MM.1S (cell line): ENCODE data around the gene RAD54L.

Source experiments
- DNase-seq: peaks from one replicate; pipeline ENCODE4 v3.0.0-alpha.2; 2015
- H2AFZ ChIP-seq: fragments of 300-600 bp; sonication (generic); 2 replicates; pipeline ENCODE4 v1.6.0; 2016; ENCODE audit warnings: antibody characterized with exemption, low read length
- H3F3A ChIP-seq: fragments of 300-600 bp; sonication (generic); 2 replicates; pipeline ENCODE4 v1.6.1; 2016; ENCODE audit warnings: mild to moderate bottlenecking, antibody characterized with exemption, low read length, moderate library complexity, mixed read lengths; ENCODE audit not compliant: insufficient read depth
- H3K27ac ChIP-seq: fragments of 300-600 bp; sonication (generic); 2 replicates; pipeline ENCODE4 v1.5.1; 2016; ENCODE audit warnings: mild to moderate bottlenecking, low read length
- H3K27me3 ChIP-seq: fragments of 300-600 bp; sonication (generic); replicated peaks from 2 replicates; pipeline ENCODE4 v1.6.0; 2016; ENCODE audit warnings: low read length; ENCODE audit not compliant: insufficient read depth
- H3K36me3 ChIP-seq: fragments of 300-600 bp; sonication (generic); replicated peaks from 2 replicates; pipeline ENCODE4 v1.6.1; 2016; ENCODE audit warnings: mild to moderate bottlenecking, low read length, mixed read lengths; ENCODE audit not compliant: insufficient read depth
- H3K4me1 ChIP-seq: fragments of 300-600 bp; sonication (generic); 2 replicates; pipeline ENCODE4 v1.6.1; 2016; ENCODE audit warnings: low read length, mixed read lengths
- H3K4me2 ChIP-seq: fragments of 300-600 bp; sonication (generic); 2 replicates; pipeline ENCODE4 v1.6.0; 2016; ENCODE audit warnings: low read depth, low read length
- H3K4me3 ChIP-seq: fragments of 300-600 bp; sonication (generic); 2 replicates; pipeline ENCODE4 v1.5.1; 2016; ENCODE audit warnings: low read length, mixed read lengths
- H3K79me2 ChIP-seq: fragments of 300-600 bp; sonication (generic); 2 replicates; pipeline ENCODE4 v1.6.1; 2016; ENCODE audit warnings: mixed run types, low read length, mixed read lengths
- H3K9ac ChIP-seq: fragments of 300-600 bp; sonication (generic); 2 replicates; pipeline ENCODE4 v1.6.1; 2016; ENCODE audit warnings: low read length, mixed read lengths
- H3K9me2 ChIP-seq: fragments of 300-600 bp; sonication (generic); replicated peaks from 2 replicates; pipeline ENCODE4 v1.6.1; 2016; ENCODE audit warnings: mild to moderate bottlenecking, low read length, mixed read lengths; ENCODE audit not compliant: insufficient read depth
- H3K9me3 ChIP-seq: fragments of 300-600 bp; sonication (generic); replicated peaks from 2 replicates; pipeline ENCODE4 v1.6.1; 2016; ENCODE audit warnings: mild to moderate bottlenecking, low read length, mixed read lengths; ENCODE audit not compliant: insufficient read depth
- H4K20me1 ChIP-seq: fragments of 300-600 bp; sonication (generic); 2 replicates; pipeline ENCODE4 v1.6.1; 2016; ENCODE audit warnings: mild to moderate bottlenecking, low read length, moderate library complexity, mixed read lengths; ENCODE audit not compliant: insufficient read depth
- EZH2 ChIP-seq: fragments of 300-600 bp; sonication (generic); optimal IDR thresholded peaks from 2 replicates; pipeline ENCODE3; 2017; ENCODE audit warnings: low read depth, mild to moderate bottlenecking, antibody characterized with exemption, low read length, mixed read lengths
- EZH2phosphoT487 ChIP-seq: fragments of 300-600 bp; sonication (generic); IDR thresholded peaks from 2 replicates; pipeline ENCODE4 v1.6.1; 2018; ENCODE audit warnings: antibody characterized with exemption, low read length
- TF ChIP-seq, protein P1 (sequence below): fragments of 300-600 bp; sonication (generic); IDR thresholded peaks from 2 replicates; pipeline ENCODE4 v1.5.1; 2016; ENCODE audit warnings: antibody characterized with exemption, low read length, mixed read lengths

The RAD54L gene

DNA sequence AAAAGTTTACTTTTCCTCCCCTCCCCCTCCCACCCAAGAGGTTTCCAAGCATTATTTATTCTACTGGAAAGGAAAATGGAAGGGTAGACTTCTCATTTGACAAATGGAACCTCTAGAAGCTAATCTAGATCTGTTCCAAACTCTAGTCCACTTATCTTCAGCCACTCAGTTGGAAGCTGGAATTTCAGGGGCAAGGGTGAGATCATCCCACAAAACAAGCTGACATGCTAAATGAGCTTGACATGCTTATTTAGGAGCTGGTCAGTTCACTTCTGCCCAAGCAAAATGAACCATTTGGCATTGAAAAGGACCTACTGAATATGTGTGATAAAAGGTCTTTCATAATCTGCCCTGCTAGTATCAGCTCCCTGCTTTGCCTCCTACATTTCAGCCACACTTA, 50.8 kb downstream of the RAD54L start:
- peaks cover 50% of the 10 kb centered on the region for H3K79me2 ChIP-seq
- no peak overlapping the region for H2AFZ ChIP-seq
- no peaks in the 10 kb centered on the region for H3K27me3 ChIP-seq
- no peak overlapping the region for H3K9ac ChIP-seq
- no peaks in the 10 kb centered on the region for H3K9me2 ChIP-seq
- H3F3A ChIP-seq, result peaks cover 6% of the 10 kb centered on the region; the same call in 1 of the 2 replicates
- H3K36me3 ChIP-seq, result no peaks in the 10 kb centered on the region
- no peaks in the 10 kb centered on the region for H3K9me3 ChIP-seq
- no peak for DNase-seq
- H4K20me1 ChIP-seq, result no peaks in the 10 kb centered on the region
- TF ChIP-seq, protein P1, sequence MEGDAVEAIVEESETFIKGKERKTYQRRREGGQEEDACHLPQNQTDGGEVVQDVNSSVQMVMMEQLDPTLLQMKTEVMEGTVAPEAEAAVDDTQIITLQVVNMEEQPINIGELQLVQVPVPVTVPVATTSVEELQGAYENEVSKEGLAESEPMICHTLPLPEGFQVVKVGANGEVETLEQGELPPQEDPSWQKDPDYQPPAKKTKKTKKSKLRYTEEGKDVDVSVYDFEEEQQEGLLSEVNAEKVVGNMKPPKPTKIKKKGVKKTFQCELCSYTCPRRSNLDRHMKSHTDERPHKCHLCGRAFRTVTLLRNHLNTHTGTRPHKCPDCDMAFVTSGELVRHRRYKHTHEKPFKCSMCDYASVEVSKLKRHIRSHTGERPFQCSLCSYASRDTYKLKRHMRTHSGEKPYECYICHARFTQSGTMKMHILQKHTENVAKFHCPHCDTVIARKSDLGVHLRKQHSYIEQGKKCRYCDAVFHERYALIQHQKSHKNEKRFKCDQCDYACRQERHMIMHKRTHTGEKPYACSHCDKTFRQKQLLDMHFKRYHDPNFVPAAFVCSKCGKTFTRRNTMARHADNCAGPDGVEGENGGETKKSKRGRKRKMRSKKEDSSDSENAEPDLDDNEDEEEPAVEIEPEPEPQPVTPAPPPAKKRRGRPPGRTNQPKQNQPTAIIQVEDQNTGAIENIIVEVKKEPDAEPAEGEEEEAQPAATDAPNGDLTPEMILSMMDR, result no peak
- TF ChIP-seq EZH2 (no peak), EZH2phosphoT487 (no peak)
- no peak overlapping the region for H3K4me2 ChIP-seq
- no peaks in the 10 kb centered on the region for H3K4me1 ChIP-seq
- H3K27ac ChIP-seq, result no peak overlapping the region
- H3K4me3 ChIP-seq, result no peak overlapping the region

DNA sequence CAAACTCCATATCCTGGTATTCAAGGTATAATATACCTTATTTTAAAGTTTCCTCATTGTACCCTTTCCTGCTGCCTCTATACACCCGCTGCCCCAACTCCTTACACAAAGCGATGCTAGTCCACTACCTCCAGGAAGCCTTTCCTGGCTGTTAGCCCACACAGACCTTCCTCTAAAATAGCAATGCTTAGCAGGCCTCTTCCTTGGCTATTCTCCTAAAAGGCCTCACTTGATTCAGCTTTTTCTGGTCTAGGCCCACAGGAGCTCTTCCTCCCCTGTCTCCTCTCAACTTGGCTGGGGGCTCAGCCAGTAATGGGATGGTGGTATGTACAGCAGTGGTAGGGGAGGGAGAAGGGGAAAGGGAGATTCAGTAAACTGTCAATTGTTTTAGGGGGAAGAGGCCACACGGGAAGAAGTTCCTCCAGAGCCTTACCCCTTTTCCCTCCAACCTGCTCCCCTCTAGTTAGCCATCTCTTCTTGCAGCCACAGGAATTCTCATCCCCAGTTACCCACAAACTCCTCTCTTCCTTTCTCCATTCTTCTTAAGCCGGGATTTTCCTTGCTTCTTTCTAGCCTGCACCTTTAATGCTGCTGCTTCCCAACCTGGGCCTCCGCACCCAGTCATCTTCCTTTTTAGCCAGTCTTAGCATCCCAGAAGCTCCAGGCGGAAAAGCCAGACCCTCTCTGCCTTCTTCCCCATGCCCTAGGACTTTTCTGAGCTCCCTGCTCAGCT, 53.3 kb downstream of the RAD54L start:
- Histone ChIP-seq H3K9me3 (no peaks in the 10 kb centered on the region), H3K4me1 (no peaks in the 10 kb centered on the region), H3K36me3 (no peaks in the 10 kb centered on the region), H4K20me1 (peaks cover under 1% of the 10 kb centered on the region; the same call in 1 of the 2 replicates), H3K4me2 (peak overlapping the region; percentile 88), H3K79me2 (peaks cover 74% of the 10 kb centered on the region), H3K27ac (no peak overlapping the region), H3K27me3 (no peaks in the 10 kb centered on the region), H2AFZ (no peak overlapping the region), H3K4me3 (peak overlapping the region; percentile 81; the same call in 1 of the 2 replicates), H3F3A (peaks cover 12% of the 10 kb centered on the region), H3K9me2 (no peaks in the 10 kb centered on the region), H3K9ac (peak overlapping the region; percentile 95; the same call in 1 of the 2 replicates)
- no peak for DNase-seq
- TF ChIP-seq EZH2phosphoT487 (no peak), EZH2 (no peak)

DNA sequence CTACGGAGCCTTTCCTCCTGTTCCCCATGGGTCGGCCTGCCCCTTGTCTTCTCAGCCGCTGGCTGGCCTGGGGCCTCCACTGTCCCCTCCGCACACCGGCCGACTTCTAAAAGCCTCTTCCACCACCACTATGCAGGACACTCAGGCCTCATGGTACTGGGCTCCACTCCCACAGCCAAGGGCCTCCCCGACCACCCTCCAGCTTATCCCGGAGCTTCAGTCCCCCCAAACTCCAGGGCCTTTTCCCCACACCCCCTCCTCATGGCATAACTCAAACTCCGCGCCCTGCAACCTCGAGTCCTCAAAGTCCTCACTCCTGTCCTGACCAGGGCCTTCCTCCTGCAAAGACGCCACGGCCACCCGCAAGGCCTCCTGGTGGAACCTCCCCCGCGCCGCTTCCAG, 53.8 kb downstream of the RAD54L start:
- no peaks in the 10 kb centered on the region for H3K27me3 ChIP-seq
- DNase-seq, result no peak
- TF ChIP-seq, protein P1, result no peak
- TF ChIP-seq EZH2phosphoT487, result no peak
- no peak for TF ChIP-seq EZH2
- no peaks in the 10 kb centered on the region for H3K36me3 ChIP-seq
- H2AFZ ChIP-seq, result peak overlapping the region; percentile 88; the same call in 1 of the 2 replicates
- peak overlapping the region; percentile 88 for H3K4me2 ChIP-seq
- peak overlapping the region; percentile 95 for H3K9ac ChIP-seq
- H3K4me1 ChIP-seq, result no peaks in the 10 kb centered on the region
- H3F3A ChIP-seq, result peaks cover 12% of the 10 kb centered on the region
- H3K9me3 ChIP-seq, result no peaks in the 10 kb centered on the region
- H3K27ac ChIP-seq, result peak overlapping the region; percentile 74; the same call in 1 of the 2 replicates
- peak overlapping the region; percentile 81 for H3K4me3 ChIP-seq
- H3K9me2 ChIP-seq, result no peaks in the 10 kb centered on the region
- peaks cover 79% of the 10 kb centered on the region for H3K79me2 ChIP-seq
- H4K20me1 ChIP-seq, result peaks cover 5% of the 10 kb centered on the region; the same call in 1 of the 2 replicates
